Breast epithelium (tissue), 4 donors: ENCODE results near the gene PRDM11. TPM values are rescaled to one million over a fixed set of nuclear protein-coding genes. Genes with fewer than 3 reads are reported as not detected.
A peak's percentile ranks its signal among the peaks of the same experiment; 100 is the strongest.

Experiments used
- DNase-seq, 2 donors: peaks; one replicate each; pipeline ENCODE4 v3.0.0-alpha.2; 2019; ENCODE audit warnings: low spot score in 2 of 2
- H3K27ac ChIP-seq, 2 donors: fragments of 200-600 bp; sonication (generic) in 1 of 2; one replicate each; pipeline ENCODE4 v1.5.1; 2016 to 2019; ENCODE audit warnings: mild to moderate bottlenecking in 1 of 2
- H3K27me3 ChIP-seq, 2 donors: fragments of 200-600 bp; sonication (generic) in 1 of 2; one replicate each; pipeline versions ENCODE4 v1.5.1 to v1.6.0; 2017 to 2019; ENCODE audit warnings: control low read depth in 1 of 2, mild to moderate bottlenecking in 1 of 2
- H3K36me3 ChIP-seq: fragments of 200-600 bp; one replicate; pipeline ENCODE4 v1.5.1; 2019
- H3K4me1 ChIP-seq, 2 donors: fragments of 200-600 bp; sonication (generic); one replicate each; pipeline ENCODE4 v1.5.1; 2016 to 2019; ENCODE audit warnings: control low read depth in 1 of 2
- H3K4me3 ChIP-seq, 3 donors: fragments of 200-600 bp; sonication (generic); 1 replicate in 2 of 3; 2 replicates in 1 of 3; pipeline ENCODE4 v1.5.1; 2016 to 2019; ENCODE audit warnings: mild to moderate bottlenecking in 3 of 3, moderate library complexity in 2 of 3
- H3K9me3 ChIP-seq, 2 donors: fragments of 200-600 bp; sonication (generic) in 1 of 2; one replicate each; pipeline ENCODE4 v1.5.1; 2016 to 2019; ENCODE audit warnings: control low read depth in 1 of 2
- CTCF ChIP-seq, 3 donors: fragments of 450-650 bp; IDR thresholded peaks; one replicate each; pipeline ENCODE4 v1.5.1; 2016 to 2017; ENCODE audit warnings: antibody characterized with exemption in 3 of 3, mild to moderate bottlenecking in 3 of 3, moderate library complexity in 3 of 3
- POLR2A ChIP-seq: fragments of 450-650 bp; IDR thresholded peaks from one replicate; pipeline ENCODE4 v1.6.1; 2016; ENCODE audit warnings: antibody characterized with exemption, mild to moderate bottlenecking, moderate library complexity
- POLR2AphosphoS5 ChIP-seq, 3 donors: sonication (generic); formaldehyde crosslinking; IDR thresholded peaks; one replicate each; pipeline ENCODE4 v1.6.1; 2017; ENCODE audit warnings: antibody characterized with exemption in 3 of 3
- intact Hi-C: fragments of 100-400 bp; cut with DNase I; formaldehyde crosslinking; loops from one replicate; pipeline ENCODE4 v1.15.1; 2023; ENCODE audit warnings: low total_unique reads
- total RNA-seq, 3 donors: library from RNA; depleted of rRNA; stranded (reverse); fragments of >200 nt; gene quantifications; one replicate each; pipeline ENCODE4 v1.1.0, GENCODE V29; 2016

The PRDM11 gene
- total RNA-seq, result 10 to 100 TPM in 2 of 3 donors, 1 to 10 TPM in 1; 6.9 to 10.9 (median 10.8) TPM

GRCh38 chr11:45146072-45147016 lies at the start of gene PRDM11:
PRDM11 (plus strand) TSS chr11:45146639; CDS start chr11:45181767, 35,128 bp downstream.
- Histone ChIP-seq H3K4me1 (peaks cover 0 to 5% of the 10 kb centered on the region in 2 donors), H3K36me3 (no peaks in the 10 kb centered on the region), H3K4me3 (peak within 1 kb of the TSS; percentile 74 to 80 (median 75)), H3K27me3 (no peaks in the 10 kb centered on the region), H3K9me3 (no peaks in the 10 kb centered on the region), H3K27ac (peak within 1 kb of the TSS; percentile 96 to 98)
- peak; percentile 70 to 76 for DNase-seq
- TF ChIP-seq CTCF (IDR thresholded peaks at IDR 0.05) (no peak), POLR2A (no peak), POLR2AphosphoS5 (IDR thresholded peaks at IDR 0.05) (no peak)
- intact Hi-C loops, result no loop called here

- H3K27me3 ChIP-seq, result no peaks in the 10 kb centered on the region
- intact Hi-C loops, result loop anchor here (5.0 kb wide), 1 partner anchor 156 kb away; no protein-coding TSS in a partner anchor
- TF ChIP-seq POLR2AphosphoS5 (IDR thresholded peaks at IDR 0.05), result peak in 2 of 3 donors; percentile 34 to 54
- peak in 1 of 3 donors; percentile 38 for TF ChIP-seq CTCF (IDR thresholded peaks at IDR 0.05)
- no peak for TF ChIP-seq POLR2A
- H3K9me3 ChIP-seq, result no peaks in the 10 kb centered on the region
- H3K4me3 ChIP-seq, result no peak overlapping the region
- H3K4me1 ChIP-seq, result no peaks in the 10 kb centered on the region
- no peak overlapping the region for H3K27ac ChIP-seq
- H3K36me3 ChIP-seq, result no peaks in the 10 kb centered on the region
- peak; percentile 63 to 81 for DNase-seq
Observed at GRCh38 chr11:45097721-45098493, 48.5 kb upstream of the PRDM11 start.

DNA sequence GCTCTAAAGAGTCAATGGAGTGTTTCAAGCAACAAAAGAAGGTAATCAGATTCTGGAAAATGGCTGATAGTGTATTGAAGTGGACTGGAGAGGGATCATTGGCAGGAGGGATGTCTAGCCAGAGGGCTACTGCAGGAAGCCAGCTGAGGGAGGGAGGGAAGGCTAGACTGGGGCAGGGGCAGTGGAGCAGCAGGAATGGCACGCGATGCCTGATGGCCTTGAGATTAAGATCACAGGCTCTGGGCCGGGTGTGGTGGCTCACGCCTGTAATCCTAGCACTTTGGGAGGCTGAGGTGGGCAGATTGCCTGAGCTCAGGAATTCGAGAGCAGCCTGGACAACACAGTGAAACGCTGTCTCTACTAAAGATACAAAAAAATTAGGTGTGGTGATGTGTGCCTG lies 47.5 kb upstream of the PRDM11 start:
- Histone ChIP-seq H3K9me3 (no peaks in the 10 kb centered on the region), H3K27me3 (no peaks in the 10 kb centered on the region), H3K36me3 (no peaks in the 10 kb centered on the region), H3K4me1 (no peaks in the 10 kb centered on the region), H3K27ac (no peak overlapping the region), H3K4me3 (no peak overlapping the region)
- intact Hi-C loops, result loop anchor here (5.0 kb wide), 1 partner anchor 157 kb away; no protein-coding TSS in a partner anchor
- DNase-seq, result no peak
- TF ChIP-seq POLR2AphosphoS5 (IDR thresholded peaks at IDR 0.05) (no peak), CTCF (IDR thresholded peaks at IDR 0.05) (no peak), POLR2A (no peak)

- intact Hi-C loops, result loop anchor here (5.0 kb wide), 1 partner anchor 1518 kb away; no protein-coding TSS in a partner anchor
- no peaks in the 10 kb centered on the region for H3K27me3 ChIP-seq
- DNase-seq, result no peak
- no peaks in the 10 kb centered on the region for H3K9me3 ChIP-seq
- H3K4me3 ChIP-seq, result no peak overlapping the region
- H3K36me3 ChIP-seq, result no peaks in the 10 kb centered on the region
- TF ChIP-seq POLR2A (no peak), CTCF (IDR thresholded peaks at IDR 0.05) (no peak), POLR2AphosphoS5 (IDR thresholded peaks at IDR 0.05) (no peak)
- no peak overlapping the region for H3K27ac ChIP-seq
- no peaks in the 10 kb centered on the region for H3K4me1 ChIP-seq
Observed at GRCh38 chr11:45100339-45100738, 46.1 kb upstream of the PRDM11 start.
